Colonic mucosa (tissue), 4 donors: Measurements from ENCODE around the gene CPNE7. TPM values are rescaled to one million over a fixed set of nuclear protein-coding genes. Genes with fewer than 3 reads are reported as not detected.

Experiments used
- DNase-seq: peaks from one replicate; pipeline ENCODE4 v3.0.0-alpha.2; 2020
- H3K27ac ChIP-seq: fragments of 200-600 bp; one replicate; pipeline ENCODE4 v1.8.0; 2021
- H3K27me3 ChIP-seq: fragments of 200-600 bp; one replicate; pipeline ENCODE4 v1.8.0; 2021
- H3K36me3 ChIP-seq: fragments of 200-600 bp; one replicate; pipeline ENCODE4 v1.8.0; 2021
- H3K4me1 ChIP-seq: fragments of 200-600 bp; one replicate; pipeline ENCODE4 v1.8.0; 2021; ENCODE audit warnings: mild to moderate bottlenecking
- H3K4me3 ChIP-seq: fragments of 200-600 bp; one replicate; pipeline ENCODE4 v1.8.0; 2021
- H3K9ac ChIP-seq, 2 donors: one replicate each; pipeline ENCODE4 v1.7.0; 2013; ENCODE audit warnings: control low read depth in 2 of 2, low read depth in 2 of 2, low read length in 2 of 2
- H3K9me3 ChIP-seq: fragments of 200-600 bp; one replicate; pipeline ENCODE4 v1.8.0; 2021
- CTCF ChIP-seq: fragments of 200-600 bp; IDR thresholded peaks from one replicate; pipeline ENCODE4 v1.8.0; 2022; ENCODE audit warnings: antibody characterized with exemption, mild to moderate bottlenecking
- intact Hi-C: fragments of 100-400 bp; cut with DNase I; formaldehyde crosslinking; loops from one replicate; pipeline ENCODE4 v1.14.1; 2022
- total RNA-seq, 2 donors: library from RNA; stranded (reverse); fragmentation: NEBNext Ultra II Directional in 1 of 2; extraction: Animal tissue kit (Norgen Biotek cat#: 25700) in 1 of 2; gene quantifications; one replicate each; pipeline ENCODE4 v1.2.1, GENCODE V29; 2021
- donor health status: healthy.
- donor health status: DM: no; HTN: no; CAD: no.
- donor health status: DM: no; HTN: no; CAD: no.

The CPNE7 gene
- total RNA-seq, 2 donors from 2014 or later: 0.19 to 1.6 TPM

- DNase-seq: no peak
- intact Hi-C loops: no loop called here
Measured at GRCh38 chr16:89613231-89613953, 37.8 kb downstream of the CPNE7 start, which contains the start of gene DPEP1. DPEP1 (plus strand) TSS chr16:89613642; CDS start chr16:89630411, 16,769 bp downstream.

GRCh38 chr16:89613954-89614459, 38.4 kb downstream of the CPNE7 start:
- TF ChIP-seq CTCF: no peak
- H3K9me3 ChIP-seq: no peaks in the 10 kb centered on the region
- no peaks in the 10 kb centered on the region for H3K4me1 ChIP-seq
- no peak overlapping the region for H3K4me3 ChIP-seq
- H3K27me3 ChIP-seq: peaks cover 19% of the 10 kb centered on the region
- H3K9ac ChIP-seq: no peak overlapping the region
- H3K27ac ChIP-seq: no peak overlapping the region
- H3K36me3 ChIP-seq: no peaks in the 10 kb centered on the region
- intact Hi-C loops: no loop called here
- DNase-seq: no peak

More at GRCh38 chr16:89613231-89613953, 37.8 kb downstream of the CPNE7 start, which contains the start of gene DPEP1:
- Histone ChIP-seq H3K36me3 (no peaks in the 10 kb centered on the region), H3K4me1 (peaks cover 4% of the 10 kb centered on the region), H3K27me3 (peaks cover 19% of the 10 kb centered on the region), H3K9ac (no peak within 1 kb of the TSS), H3K27ac (no peak within 1 kb of the TSS), H3K4me3 (no peak within 1 kb of the TSS), H3K9me3 (no peaks in the 10 kb centered on the region)
- no peak for TF ChIP-seq CTCF

GRCh38 chr16:89615176-89615575, 39.6 kb downstream of the CPNE7 start:
- intact Hi-C loops: no loop called here
- Histone ChIP-seq H3K27ac (no peak overlapping the region), H3K4me3 (no peak overlapping the region), H3K9me3 (no peaks in the 10 kb centered on the region), H3K27me3 (peaks cover 20% of the 10 kb centered on the region), H3K36me3 (no peaks in the 10 kb centered on the region), H3K9ac (no peak overlapping the region), H3K4me1 (no peaks in the 10 kb centered on the region)
- TF ChIP-seq CTCF: no peak
- no peak for DNase-seq

GRCh38 chr16:89615596-89616090, 40.1 kb downstream of the CPNE7 start:
- Histone ChIP-seq H3K9me3 (no peaks in the 10 kb centered on the region), H3K9ac (no peak overlapping the region), H3K4me1 (no peaks in the 10 kb centered on the region), H3K4me3 (no peak overlapping the region), H3K27ac (no peak overlapping the region), H3K36me3 (no peaks in the 10 kb centered on the region), H3K27me3 (peaks cover 20% of the 10 kb centered on the region)
- peak; percentile 34 for DNase-seq
- peak; percentile 65 for TF ChIP-seq CTCF
- intact Hi-C loops: no loop called here

- no peak for DNase-seq
- Histone ChIP-seq H3K4me1 (no peaks in the 10 kb centered on the region), H3K27me3 (peaks cover 24% of the 10 kb centered on the region), H3K4me3 (no peak overlapping the region), H3K9me3 (no peaks in the 10 kb centered on the region), H3K9ac (no peak overlapping the region), H3K27ac (no peak overlapping the region), H3K36me3 (no peaks in the 10 kb centered on the region)
- intact Hi-C loops: no loop called here
- TF ChIP-seq CTCF: no peak
Measured at GRCh38 chr16:89616623-89617022, 41.1 kb downstream of the CPNE7 start.
